Heart left ventricle (tissue), 16 donors: ENCODE measurements around the gene TGFBR3. TPM values are rescaled to one million over a fixed set of nuclear protein-coding genes. Genes with fewer than 3 reads are reported as not detected.
A peak's percentile ranks its signal among the peaks of the same experiment; 100 is the strongest.

Experiments
- ATAC-seq, 4 donors: fragments of 200-7000 bp; cut with Tn5 transposase; one replicate each; pipeline ENCODE4 v1.9.1; 2020 to 2022; ENCODE audit warnings: moderate library complexity in 4 of 4, mild to moderate bottlenecking in 3 of 4, moderate number of reproducible peaks in 1 of 4
- DNase-seq, 5 donors: peaks; one replicate each; pipeline ENCODE4 v3.0.0-alpha.2; 2020
- H3K27ac ChIP-seq, 12 donors: fragments of 200-600 bp; sonication (generic) in 4 of 12; one replicate each; pipeline versions ENCODE4 v1.5.0 to v1.8.0; 2016 to 2022; ENCODE audit warnings: mild to moderate bottlenecking in 2 of 12
- H3K27me3 ChIP-seq, 9 donors: fragments of 200-600 bp; sonication (generic) in 2 of 9; one replicate each; pipeline versions ENCODE4 v1.5.1 to v1.8.0; 2016 to 2022; ENCODE audit warnings: mild to moderate bottlenecking in 3 of 9
- H3K36me3 ChIP-seq, 9 donors: fragments of 200-600 bp; sonication (generic) in 2 of 9; one replicate each; pipeline versions ENCODE4 v1.5.0 to v1.8.0; 2018 to 2022; ENCODE audit warnings: mild to moderate bottlenecking in 2 of 9
- H3K4me1 ChIP-seq, 12 donors: fragments of 200-600 bp; sonication (generic) in 4 of 12; one replicate each; pipeline versions ENCODE4 v1.5.0 to v1.8.0; 2016 to 2022; ENCODE audit warnings: mild to moderate bottlenecking in 3 of 12
- H3K4me3 ChIP-seq, 12 donors: fragments of 200-600 bp; sonication (generic) in 4 of 12; one replicate each; pipeline versions ENCODE4 v1.5.0 to v1.8.0; 2017 to 2022; ENCODE audit warnings: mild to moderate bottlenecking in 9 of 12, moderate library complexity in 4 of 12
- H3K9me3 ChIP-seq, 12 donors: fragments of 200-600 bp; sonication (generic) in 4 of 12; one replicate each; pipeline versions ENCODE4 v1.5.0 to v1.8.0; 2016 to 2022; ENCODE audit warnings: mild to moderate bottlenecking in 1 of 12
- CTCF ChIP-seq, 12 donors: fragments of 200-600 bp; sonication (generic) in 4 of 12; IDR thresholded peaks; one replicate each; pipeline versions ENCODE4 v1.5.0 to v1.8.0; 2018 to 2022; ENCODE audit warnings: antibody characterized with exemption in 12 of 12, mild to moderate bottlenecking in 5 of 12
- POLR2A ChIP-seq, 2 donors: fragments of 450-650 bp; IDR thresholded peaks; one replicate each; pipeline ENCODE4 v1.6.1; 2017; ENCODE audit warnings: antibody characterized with exemption in 2 of 2, mild to moderate bottlenecking in 2 of 2, moderate library complexity in 2 of 2
- WGBS, 4 donors: extraction: QIAGEN DNeasy Blood & Tissue Kit in 2 of 4; methylation state at CpG; one replicate each; pipeline versions ENCODE4 v1.1.5 to v1.1.7; 2013 to 2018; 5-methylcytosine and 5-hydroxymethylcytosine counted together
- intact Hi-C, 10 donors: fragments of 100-400 bp; cut with DNase I; formaldehyde crosslinking; loops; one replicate each; pipeline versions ENCODE4 v1.11.1 to v1.14.2; 2022
- polyA plus RNA-seq, 2 donors: library from polyadenylated mRNA; stranded (reverse); fragments of 200-250 nt; gene quantifications; one replicate each; pipeline ENCODE4 v1.2.3, GENCODE V29; 2013
- total RNA-seq, 9 donors: library from RNA; depleted of rRNA in 2 of 9; stranded (reverse); fragments of >200 nt in 2 of 9; fragmentation: NEBNext Ultra II Directional in 3 of 9; extraction: Animal tissue kit (Norgen Biotek cat#: 25700) in 3 of 9; gene quantifications; one replicate each; pipeline versions ENCODE4 v1.1.0 to v1.2.4, GENCODE V29; 2016 to 2023
- donor health status: ischemic (EF 13 %, LVEDD 7.1; RV severe dilation, severe dysfunction).
- donor health status: healthy with polysubstance abuse.
- donor health status: DM: no; HTN: yes; CAD: no.
- donor health status: DM: no; HTN: no; CAD: no.
- donor health status: ischemic (EF 25% LVEDD 6.9; RV normal size, moderate dysfunction).
- donor health status: ischemic (EF 25% LVEDD 5.7; RV mildly dilated, moderate dysfunction).
- donor health status: healthy.
- donor health status: DM: yes; HTN: yes; CAD: no.
- donor health status: ischemic (EF 35%, LVEDD 5.7; RV mildly dilated, moderate dysfunction).
- donor health status: nonischemic (EF 11% LVEDD 7.7; RV severe dilation, severe dysfunction).
- donor health status: DM: yes; HTN: yes; CAD: no.
- donor health status: PGD.
- donor health status: ischemic (EF 29% LVEDD 5.4; RV normal size, mild dysfunction).
- donor health status: nonischemic (EF 23%, LVEDD 6.1; RV moderate dilation, normal function).

TGFBR3 gene
- total and polyA plus RNA-seq, 11 donors, result 6.9 to 51.8 (median 22.7) TPM

GRCh38 chr1:91684481-91685196 lies 201.3 kb downstream of the TGFBR3 start:
- DNase-seq (peak in 1 of 5 donors; percentile 29), ATAC-seq (peak in 3 of 4 donors; percentile 40 to 54 (median 45))
- H3K27me3 ChIP-seq, result no peaks in the 10 kb centered on the region
- WGBS, 4 donors, result 17 to 38% (median 27%) methylated on average over 7 of the region's 7 CpGs
- intact Hi-C loops, result loop anchor here in 2 of 10 donors (5.0 to 10.0 kb wide), 2 partner anchors 82 to 150 kb away; no protein-coding TSS in a partner anchor
- no peaks in the 10 kb centered on the region for H3K9me3 ChIP-seq
- peak overlapping the region in 6 of 12 donors; percentile 7 to 54 (median 42) for H3K27ac ChIP-seq
- TF ChIP-seq POLR2A (IDR thresholded peaks at IDR 0.05), result no peak
- TF ChIP-seq CTCF (IDR thresholded peaks at IDR 0.05), result no peak
- peaks cover 0 to 52% (median 37%) of the 10 kb centered on the region in 12 donors for H3K4me1 ChIP-seq
- peaks cover 0 to 21% (median 11%) of the 10 kb centered on the region in 9 donors for H3K36me3 ChIP-seq
- no peak overlapping the region for H3K4me3 ChIP-seq

- TF ChIP-seq POLR2A (IDR thresholded peaks at IDR 0.05) (no peak), CTCF (IDR thresholded peaks at IDR 0.05) (no peak)
- DNase-seq, result peak in 3 of 5 donors; percentile 30 to 59 (median 31)
- Histone ChIP-seq H3K27me3 (no peaks in the 10 kb centered on the region), H3K9me3 (no peaks in the 10 kb centered on the region), H3K4me1 (peaks cover 0 to 44% (median 28%) of the 10 kb centered on the region in 12 donors), H3K36me3 (peaks cover 0 to 21% (median 11%) of the 10 kb centered on the region in 9 donors), H3K27ac (peak overlapping the region in 3 of 12 donors; percentile 23 to 51 (median 51)), H3K4me3 (no peak overlapping the region)
- WGBS, 4 donors, result 72 to 79% (median 77%) methylated on average over 10 of the region's 10 CpGs
- peak; percentile 62 to 84 (median 70) for ATAC-seq
- intact Hi-C loops, result loop anchor here in 1 of 10 donors (10.0 kb wide), 1 partner anchor 149 kb away; no protein-coding TSS in a partner anchor
Measured at GRCh38 chr1:91683598-91683951, 202.4 kb downstream of the TGFBR3 start.

- H3K27ac ChIP-seq, result peak overlapping the region in 3 of 12 donors; percentile 23 to 51 (median 51)
- intact Hi-C loops, result loop anchor here in 1 of 10 donors (10.0 kb wide), 1 partner anchor 148 kb away; no protein-coding TSS in a partner anchor
- WGBS, 4 donors, result 84 to 91% (median 87%) methylated on average over 3 of the region's 3 CpGs
Measured at GRCh38 chr1:91682882-91683597, 202.9 kb downstream of the TGFBR3 start.

More at GRCh38 chr1:91682882-91683597, 202.9 kb downstream of the TGFBR3 start:
- peaks cover 0 to 21% (median 11%) of the 10 kb centered on the region in 9 donors for H3K36me3 ChIP-seq
- peaks cover 0 to 43% (median 26%) of the 10 kb centered on the region in 12 donors for H3K4me1 ChIP-seq
- ATAC-seq (no peak), DNase-seq (no peak)
- TF ChIP-seq POLR2A (IDR thresholded peaks at IDR 0.05) (no peak), CTCF (IDR thresholded peaks at IDR 0.05) (no peak)
- no peak overlapping the region for H3K4me3 ChIP-seq
- H3K9me3 ChIP-seq, result no peaks in the 10 kb centered on the region
- no peaks in the 10 kb centered on the region for H3K27me3 ChIP-seq
